GM12865 (cell line): ENCODE measurements around the gene RIMS1.

Experiments
- DNase-seq: peaks from one replicate; pipeline ENCODE4 v3.0.0; 2010; ENCODE audit warnings: low read depth
- H3K4me3 ChIP-seq: 2 replicates; pipeline ENCODE4 v1.5.1; 2011; ENCODE audit warnings: mild to moderate bottlenecking, low read depth, low read length, control low read depth
- TF ChIP-seq, protein P1 (sequence below): IDR thresholded peaks from 2 replicates; pipeline ENCODE4 v1.5.1; 2011; ENCODE audit warnings: low read length, control low read depth, low read depth, inconsistent platforms; ENCODE audit not compliant: insufficient read depth; ENCODE audit errors: missing control alignments

RIMS1 gene

GRCh38 chr6:72216222-72217068 lies 330.1 kb downstream of the RIMS1 start:
- DNase-seq = no peak
- H3K4me3 ChIP-seq = no peak overlapping the region
- TF ChIP-seq, protein P1, sequence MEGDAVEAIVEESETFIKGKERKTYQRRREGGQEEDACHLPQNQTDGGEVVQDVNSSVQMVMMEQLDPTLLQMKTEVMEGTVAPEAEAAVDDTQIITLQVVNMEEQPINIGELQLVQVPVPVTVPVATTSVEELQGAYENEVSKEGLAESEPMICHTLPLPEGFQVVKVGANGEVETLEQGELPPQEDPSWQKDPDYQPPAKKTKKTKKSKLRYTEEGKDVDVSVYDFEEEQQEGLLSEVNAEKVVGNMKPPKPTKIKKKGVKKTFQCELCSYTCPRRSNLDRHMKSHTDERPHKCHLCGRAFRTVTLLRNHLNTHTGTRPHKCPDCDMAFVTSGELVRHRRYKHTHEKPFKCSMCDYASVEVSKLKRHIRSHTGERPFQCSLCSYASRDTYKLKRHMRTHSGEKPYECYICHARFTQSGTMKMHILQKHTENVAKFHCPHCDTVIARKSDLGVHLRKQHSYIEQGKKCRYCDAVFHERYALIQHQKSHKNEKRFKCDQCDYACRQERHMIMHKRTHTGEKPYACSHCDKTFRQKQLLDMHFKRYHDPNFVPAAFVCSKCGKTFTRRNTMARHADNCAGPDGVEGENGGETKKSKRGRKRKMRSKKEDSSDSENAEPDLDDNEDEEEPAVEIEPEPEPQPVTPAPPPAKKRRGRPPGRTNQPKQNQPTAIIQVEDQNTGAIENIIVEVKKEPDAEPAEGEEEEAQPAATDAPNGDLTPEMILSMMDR = no peak

DNA sequence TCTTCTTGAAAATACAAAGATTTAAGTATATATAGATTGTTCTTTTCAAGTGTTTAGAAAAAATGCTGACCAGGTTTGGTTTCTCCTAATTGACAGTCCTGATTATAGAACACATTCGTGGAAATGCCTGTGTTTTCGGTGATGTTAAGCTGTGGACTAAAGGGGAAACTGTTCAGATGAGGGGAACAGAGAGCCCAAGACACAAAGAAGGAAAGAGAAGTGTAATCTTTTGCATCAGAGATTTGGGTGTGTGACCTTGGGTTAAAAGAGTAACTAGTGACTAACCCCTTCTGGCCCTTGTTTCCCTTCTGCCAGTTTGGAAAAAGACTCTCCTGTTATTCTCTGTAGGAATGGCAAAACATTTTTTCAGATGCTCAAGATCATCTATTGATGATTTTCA lies 331.3 kb downstream of the RIMS1 start:
- TF ChIP-seq, protein P1 = no peak
- H3K4me3 ChIP-seq = no peak overlapping the region
- no peak for DNase-seq

DNA sequence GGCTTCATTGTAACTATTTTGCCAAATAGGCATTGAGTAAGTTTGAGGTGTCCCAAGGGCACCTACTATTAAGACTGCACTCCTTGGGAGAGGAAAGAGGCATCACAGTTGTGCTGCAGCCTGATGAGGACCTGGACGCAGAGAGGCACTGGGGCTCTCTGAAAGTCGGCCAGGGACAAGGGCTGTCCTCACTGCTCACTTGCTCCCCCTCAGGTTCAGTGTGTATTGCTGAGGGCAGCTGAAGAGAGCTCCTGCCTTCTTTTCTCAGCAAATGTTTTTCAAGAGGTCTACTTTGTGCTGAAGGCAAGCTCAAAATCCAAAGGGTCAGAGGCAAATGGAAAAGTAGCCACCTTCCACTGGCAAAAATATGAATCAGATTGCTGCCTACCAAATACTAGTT lies 331.8 kb downstream of the RIMS1 start:
- no peak overlapping the region for H3K4me3 ChIP-seq
- TF ChIP-seq, protein P1 = peak; percentile 48
- peak; percentile 30 for DNase-seq

GRCh38 chr6:72219536-72219935 lies 333.2 kb downstream of the RIMS1 start:
- TF ChIP-seq, protein P1 = no peak
- H3K4me3 ChIP-seq = no peak overlapping the region
- DNase-seq = no peak

- TF ChIP-seq, protein P1 = no peak
- H3K4me3 ChIP-seq = no peak overlapping the region
- no peak for DNase-seq
These were observed 351.7 kb downstream of the RIMS1 start for GRCh38 chr6:72238021-72238420.

DNA sequence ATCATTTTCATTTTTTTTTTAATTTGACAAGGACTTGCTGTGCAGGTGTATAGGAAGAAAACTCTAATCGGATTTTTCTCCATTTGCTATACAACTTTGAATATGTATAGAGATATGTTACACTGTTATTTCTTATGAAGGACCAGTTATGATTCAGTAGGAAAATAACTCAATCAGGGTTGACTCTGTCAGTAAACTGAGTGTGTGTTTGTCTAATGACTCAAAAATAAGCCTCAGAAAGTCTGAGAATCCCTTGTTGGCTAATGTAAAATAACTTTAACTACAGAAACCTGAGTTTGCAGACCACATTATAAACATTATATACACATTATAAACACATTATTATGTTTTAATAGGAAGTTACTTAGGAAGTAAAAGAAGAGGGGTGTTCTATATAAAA lies 352.6 kb downstream of the RIMS1 start:
- no peak overlapping the region for H3K4me3 ChIP-seq
- TF ChIP-seq, protein P1 = no peak
- no peak for DNase-seq

DNA sequence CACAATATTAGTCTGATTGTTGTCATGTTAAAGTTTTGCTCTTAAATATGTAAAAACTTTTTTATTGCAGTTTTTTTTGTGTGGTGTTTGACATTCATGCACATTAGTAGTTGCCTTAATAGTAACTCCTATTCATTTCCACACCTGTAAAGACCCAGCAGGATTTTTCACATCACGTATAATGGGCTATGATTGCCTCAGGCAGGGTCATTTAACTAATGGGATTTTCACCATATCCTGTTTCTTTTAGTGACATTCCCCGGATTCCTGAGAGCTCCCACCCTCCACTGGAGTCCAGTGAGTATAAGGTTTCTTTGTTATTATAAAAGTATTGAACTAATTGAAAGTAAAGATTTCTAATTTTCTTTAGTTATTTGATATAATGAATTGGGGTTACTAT lies 359.2 kb downstream of the RIMS1 start:
- no peak for DNase-seq
- no peak overlapping the region for H3K4me3 ChIP-seq
- TF ChIP-seq, protein P1 = no peak
